ENCODE data around the gene TBC1D22A.

TBC1D22A gene

GRCh38 chr22:46937939-46938338 lies 175.5 kb downstream of the TBC1D22A start:
- Histone ChIP-seq H3F3A (ENCODE audit: insufficient read depth, low read length) (no peaks in the 10 kb centered on the region), H3K36me3 (replicated peaks; ENCODE audit: insufficient read depth, low read length) (no peaks in the 10 kb centered on the region), H3K9me2 (replicated peaks; ENCODE audit: insufficient read depth, low read length) (no peaks in the 10 kb centered on the region), H3K4me3 (ENCODE audit: low read length) (no peak overlapping the region), H3K27me3 (replicated peaks; ENCODE audit: insufficient read depth, low read length) (no peaks in the 10 kb centered on the region), H2AFZ (ENCODE audit: low read length) (no peak overlapping the region), H3K9me3 (replicated peaks; ENCODE audit: insufficient read depth, low read length) (no peaks in the 10 kb centered on the region), H4K20me1 (ENCODE audit: insufficient read depth, low read length) (0 out of 2 replicates have a peak, but pooled peaks cover 2% of the 10 kb centered on the region), H3K9ac (ENCODE audit: low read length) (no peak overlapping the region), H3K4me2 (ENCODE audit: low read depth, low read length) (no peak overlapping the region), H3K27ac (ENCODE audit: low read length) (no peak overlapping the region), H3K79me2 (ENCODE audit: low read length) (no peaks in the 10 kb centered on the region), H3K4me1 (ENCODE audit: low read length) (no peaks in the 10 kb centered on the region)
- no peak for DNase-seq
- TF ChIP-seq EZH2 (optimal IDR thresholded peaks at IDR 0.05; ENCODE audit: low read depth, low read length), result no peak

DNA sequence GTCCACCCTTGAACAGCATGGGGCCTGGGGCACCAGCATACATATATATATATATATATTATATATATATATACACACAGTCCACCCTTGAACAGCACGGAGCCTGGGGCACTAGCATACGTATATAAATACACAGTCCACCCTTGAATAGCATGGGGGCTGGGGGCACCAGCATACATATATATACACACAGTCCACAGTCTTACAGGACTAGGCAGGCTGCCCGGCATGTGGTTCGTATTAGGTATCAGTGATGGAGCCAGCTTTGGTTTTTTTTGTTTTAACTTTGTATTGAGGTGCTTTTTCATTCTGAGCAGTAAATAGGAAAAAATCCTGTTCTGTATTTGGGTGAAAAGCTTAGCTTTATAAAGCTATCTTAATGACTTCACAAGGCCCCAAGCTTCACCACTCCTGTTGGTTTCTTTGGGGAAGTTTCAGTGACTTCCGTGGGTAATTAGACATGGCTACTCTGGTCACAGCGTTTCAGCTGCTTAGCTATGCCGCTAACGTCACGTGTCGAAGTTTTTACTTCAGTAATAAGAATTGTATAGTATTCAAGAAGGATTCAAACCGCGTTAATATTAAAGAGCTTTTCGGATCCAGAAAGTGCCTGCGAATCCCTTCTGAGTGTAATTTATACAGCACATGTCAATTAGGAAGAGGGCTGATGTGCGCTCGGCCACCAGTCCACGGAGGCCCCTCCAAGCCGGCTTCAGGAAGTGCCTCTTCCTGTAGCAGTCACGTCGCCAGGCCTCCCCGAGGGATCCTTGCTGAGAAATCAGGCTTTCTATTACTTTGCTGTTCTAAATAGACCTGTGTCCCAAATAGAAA lies 179.7 kb downstream of the TBC1D22A start:
- Histone ChIP-seq H3F3A (ENCODE audit: insufficient read depth, low read length) (no peaks in the 10 kb centered on the region), H3K4me1 (ENCODE audit: low read length) (no peaks in the 10 kb centered on the region), H3K4me2 (ENCODE audit: low read depth, low read length) (no peak overlapping the region), H3K27me3 (replicated peaks; ENCODE audit: insufficient read depth, low read length) (no peaks in the 10 kb centered on the region), H3K36me3 (replicated peaks; ENCODE audit: insufficient read depth, low read length) (no peaks in the 10 kb centered on the region), H3K4me3 (ENCODE audit: low read length) (no peak overlapping the region), H3K9me2 (replicated peaks; ENCODE audit: insufficient read depth, low read length) (no peaks in the 10 kb centered on the region), H4K20me1 (ENCODE audit: insufficient read depth, low read length) (0 out of 2 replicates have a peak, but pooled peaks cover 2% of the 10 kb centered on the region), H2AFZ (ENCODE audit: low read length) (no peak overlapping the region), H3K79me2 (ENCODE audit: low read length) (no peaks in the 10 kb centered on the region), H3K9ac (ENCODE audit: low read length) (no peak overlapping the region), H3K27ac (ENCODE audit: low read length) (no peak overlapping the region), H3K9me3 (replicated peaks; ENCODE audit: insufficient read depth, low read length) (no peaks in the 10 kb centered on the region)
- DNase-seq, result no peak
- TF ChIP-seq, protein P1, sequence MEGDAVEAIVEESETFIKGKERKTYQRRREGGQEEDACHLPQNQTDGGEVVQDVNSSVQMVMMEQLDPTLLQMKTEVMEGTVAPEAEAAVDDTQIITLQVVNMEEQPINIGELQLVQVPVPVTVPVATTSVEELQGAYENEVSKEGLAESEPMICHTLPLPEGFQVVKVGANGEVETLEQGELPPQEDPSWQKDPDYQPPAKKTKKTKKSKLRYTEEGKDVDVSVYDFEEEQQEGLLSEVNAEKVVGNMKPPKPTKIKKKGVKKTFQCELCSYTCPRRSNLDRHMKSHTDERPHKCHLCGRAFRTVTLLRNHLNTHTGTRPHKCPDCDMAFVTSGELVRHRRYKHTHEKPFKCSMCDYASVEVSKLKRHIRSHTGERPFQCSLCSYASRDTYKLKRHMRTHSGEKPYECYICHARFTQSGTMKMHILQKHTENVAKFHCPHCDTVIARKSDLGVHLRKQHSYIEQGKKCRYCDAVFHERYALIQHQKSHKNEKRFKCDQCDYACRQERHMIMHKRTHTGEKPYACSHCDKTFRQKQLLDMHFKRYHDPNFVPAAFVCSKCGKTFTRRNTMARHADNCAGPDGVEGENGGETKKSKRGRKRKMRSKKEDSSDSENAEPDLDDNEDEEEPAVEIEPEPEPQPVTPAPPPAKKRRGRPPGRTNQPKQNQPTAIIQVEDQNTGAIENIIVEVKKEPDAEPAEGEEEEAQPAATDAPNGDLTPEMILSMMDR (IDR thresholded peaks at IDR 0.05; ENCODE audit: low read length), result no peak
- TF ChIP-seq EZH2phosphoT487 (IDR thresholded peaks at IDR 0.05; ENCODE audit: low read length) (no peak), EZH2 (optimal IDR thresholded peaks at IDR 0.05; ENCODE audit: low read depth, low read length) (no peak)

- no peaks in the 10 kb centered on the region for H3K4me1 ChIP-seq (ENCODE audit: low read length)
- no peak overlapping the region for H3K27ac ChIP-seq (ENCODE audit: low read length)
- TF ChIP-seq, protein P1 (IDR thresholded peaks at IDR 0.05; ENCODE audit: low read length), result no peak
- TF ChIP-seq EZH2phosphoT487 (IDR thresholded peaks at IDR 0.05; ENCODE audit: low read length) (no peak), EZH2 (optimal IDR thresholded peaks at IDR 0.05; ENCODE audit: low read depth, low read length) (no peak)
Measured at GRCh38 chr22:46942799-46943785, 180.6 kb downstream of the TBC1D22A start.

More at GRCh38 chr22:46942799-46943785, 180.6 kb downstream of the TBC1D22A start:
- Histone ChIP-seq H3K4me3 (ENCODE audit: low read length) (no peak overlapping the region), H3K27me3 (replicated peaks; ENCODE audit: insufficient read depth, low read length) (no peaks in the 10 kb centered on the region), H2AFZ (ENCODE audit: low read length) (no peak overlapping the region), H3K36me3 (replicated peaks; ENCODE audit: insufficient read depth, low read length) (no peaks in the 10 kb centered on the region), H3K4me2 (ENCODE audit: low read depth, low read length) (no peak overlapping the region), H3K9me2 (replicated peaks; ENCODE audit: insufficient read depth, low read length) (no peaks in the 10 kb centered on the region), H3K9me3 (replicated peaks; ENCODE audit: insufficient read depth, low read length) (no peaks in the 10 kb centered on the region), H3K79me2 (ENCODE audit: low read length) (no peaks in the 10 kb centered on the region), H4K20me1 (ENCODE audit: insufficient read depth, low read length) (0 out of 2 replicates have a peak, but pooled peaks cover 2% of the 10 kb centered on the region), H3K9ac (ENCODE audit: low read length) (no peak overlapping the region), H3F3A (ENCODE audit: insufficient read depth, low read length) (no peaks in the 10 kb centered on the region)
- no peak for DNase-seq
